Eye (tissue), 1 donor: ENCODE data around the gene FCRL1.

ENCODE experiments used
- DNase-seq: peaks from one replicate; pipeline ENCODE4 v3.0.0-alpha.2; 2015

FCRL1 gene

GRCh38 chr1:157799996-157800395 lies 19.9 kb downstream of the FCRL1 start:
- DNase-seq = no peak

- DNase-seq = no peak
Observed at GRCh38 chr1:157798211-157798610, 21.7 kb downstream of the FCRL1 start.

GRCh38 chr1:157785248-157785647 lies 34.7 kb downstream of the FCRL1 start:
- no peak for DNase-seq

- DNase-seq = no peak
Observed at GRCh38 chr1:157784801-157785200, 35.1 kb downstream of the FCRL1 start.

GRCh38 chr1:157782931-157783330 lies 37.0 kb downstream of the FCRL1 start:
- DNase-seq = no peak

GRCh38 chr1:157781048-157781447 lies 38.9 kb downstream of the FCRL1 start:
- no peak for DNase-seq

- no peak for DNase-seq
Observed at GRCh38 chr1:157776971-157777391, 42.9 kb downstream of the FCRL1 start, which contains the start of gene FCRL2. FCRL2 (minus strand) TSS chr1:157777132; CDS start chr1:157777073, 59 bp downstream.

- no peak for DNase-seq
Observed at GRCh38 chr1:157775101-157775870, 44.6 kb downstream of the FCRL1 start.

- no peak for DNase-seq
Observed at GRCh38 chr1:157774412-157774811, 45.5 kb downstream of the FCRL1 start.

- DNase-seq = no peak
Observed at GRCh38 chr1:157773493-157774350, 46.2 kb downstream of the FCRL1 start.

GRCh38 chr1:157771661-157772425 lies 48.1 kb downstream of the FCRL1 start:
- DNase-seq = no peak

GRCh38 chr1:157770442-157771043 lies 49.4 kb downstream of the FCRL1 start:
- DNase-seq = no peak

GRCh38 chr1:157766792-157767191 lies 53.1 kb downstream of the FCRL1 start:
- no peak for DNase-seq

GRCh38 chr1:157758018-157758417 lies 61.9 kb downstream of the FCRL1 start:
- no peak for DNase-seq

GRCh38 chr1:157753611-157754010 lies 66.3 kb downstream of the FCRL1 start:
- DNase-seq = no peak

- DNase-seq = no peak
Observed at GRCh38 chr1:157751283-157751682, 68.6 kb downstream of the FCRL1 start.

- no peak for DNase-seq
Observed at GRCh38 chr1:157748262-157748817, 71.6 kb downstream of the FCRL1 start.
